Endothelial cell of umbilical vein (primary cell): ENCODE measurements around the gene ZC3H18.

Experiments used
- EZH2 ChIP-seq: IDR thresholded peaks from 2 replicates; pipeline ENCODE4 v1.6.1; 2012; ENCODE audit warnings: borderline replicate concordance, low read depth, mild to moderate bottlenecking, moderate library complexity, low read length, inconsistent platforms; ENCODE audit not compliant: severe bottlenecking
- JUN ChIP-seq: IDR thresholded peaks from 2 replicates; pipeline ENCODE4 v1.6.1; 2011; ENCODE audit warnings: borderline replicate concordance, low read depth; ENCODE audit not compliant: insufficient read length, insufficient read depth
- POLR2A ChIP-seq: IDR thresholded peaks from 2 replicates; pipeline ENCODE4 v1.6.1; 2012; ENCODE audit warnings: low read depth, mild to moderate bottlenecking, control low read depth, low read length
- POLR2AphosphoS5 ChIP-seq: IDR thresholded peaks from 2 replicates; pipeline ENCODE4 v1.6.1; 2012; ENCODE audit warnings: low read depth, mild to moderate bottlenecking, control low read depth, low read length, moderate library complexity; ENCODE audit not compliant: insufficient read depth
- TF ChIP-seq, protein P1 (sequence below), 2 donors: IDR thresholded peaks; 1 replicate in 1 of 2; 2 replicates in 1 of 2; pipeline ENCODE4 v1.5.1; 2011; ENCODE audit warnings: low read length in 2 of 2, mild to moderate bottlenecking in 2 of 2, moderate library complexity in 2 of 2, control low read depth in 1 of 2, inconsistent platforms in 1 of 2, low read depth in 1 of 2; ENCODE audit not compliant: insufficient read depth in 1 of 2; ENCODE audit errors: extremely low read depth in 1 of 2
- TF ChIP-seq, protein P2 (sequence below): IDR thresholded peaks from 2 replicates; pipeline ENCODE4 v1.6.1; 2011; ENCODE audit not compliant: insufficient read depth, insufficient read length

DNA sequence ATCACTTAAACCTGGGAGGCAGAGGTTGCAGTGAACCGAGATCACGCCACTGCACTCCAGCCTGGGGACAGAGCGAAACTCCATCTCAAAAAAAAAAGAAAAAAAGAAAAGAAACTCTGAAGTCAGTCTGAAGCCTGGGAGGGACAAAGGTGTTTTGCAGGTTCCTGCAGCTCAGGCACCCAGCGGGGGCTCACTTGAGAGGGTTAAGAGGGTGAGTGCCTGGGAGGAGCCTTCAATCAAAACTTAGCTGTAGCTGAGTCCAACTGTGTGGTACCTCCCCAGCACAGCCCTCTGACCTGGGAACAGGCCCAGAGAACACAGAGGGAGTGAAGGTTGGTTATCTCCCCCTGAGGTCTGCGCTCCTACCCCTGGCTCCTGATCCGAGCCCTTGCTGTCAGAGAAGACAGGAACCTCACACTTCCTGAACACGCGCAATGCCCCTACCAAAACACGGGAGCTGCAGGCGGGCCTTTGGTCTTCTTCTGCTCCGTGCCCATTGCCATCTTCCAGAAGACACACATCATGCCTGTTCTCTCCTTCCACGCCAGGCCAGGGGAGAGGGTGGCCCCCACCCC, 20.4 kb upstream of the ZC3H18 start:
- TF ChIP-seq EZH2 (no peak), POLR2AphosphoS5 (no peak), POLR2A (no peak), JUN (no peak)
- TF ChIP-seq, protein P1, sequence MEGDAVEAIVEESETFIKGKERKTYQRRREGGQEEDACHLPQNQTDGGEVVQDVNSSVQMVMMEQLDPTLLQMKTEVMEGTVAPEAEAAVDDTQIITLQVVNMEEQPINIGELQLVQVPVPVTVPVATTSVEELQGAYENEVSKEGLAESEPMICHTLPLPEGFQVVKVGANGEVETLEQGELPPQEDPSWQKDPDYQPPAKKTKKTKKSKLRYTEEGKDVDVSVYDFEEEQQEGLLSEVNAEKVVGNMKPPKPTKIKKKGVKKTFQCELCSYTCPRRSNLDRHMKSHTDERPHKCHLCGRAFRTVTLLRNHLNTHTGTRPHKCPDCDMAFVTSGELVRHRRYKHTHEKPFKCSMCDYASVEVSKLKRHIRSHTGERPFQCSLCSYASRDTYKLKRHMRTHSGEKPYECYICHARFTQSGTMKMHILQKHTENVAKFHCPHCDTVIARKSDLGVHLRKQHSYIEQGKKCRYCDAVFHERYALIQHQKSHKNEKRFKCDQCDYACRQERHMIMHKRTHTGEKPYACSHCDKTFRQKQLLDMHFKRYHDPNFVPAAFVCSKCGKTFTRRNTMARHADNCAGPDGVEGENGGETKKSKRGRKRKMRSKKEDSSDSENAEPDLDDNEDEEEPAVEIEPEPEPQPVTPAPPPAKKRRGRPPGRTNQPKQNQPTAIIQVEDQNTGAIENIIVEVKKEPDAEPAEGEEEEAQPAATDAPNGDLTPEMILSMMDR (IDR thresholded peaks at IDR 0.05; ENCODE audit: extremely low read depth in 1 of 2, insufficient read depth in 1 of 2, low read depth in 1 of 2, low read length in 2 of 2), result no peak
- TF ChIP-seq, protein P2, sequence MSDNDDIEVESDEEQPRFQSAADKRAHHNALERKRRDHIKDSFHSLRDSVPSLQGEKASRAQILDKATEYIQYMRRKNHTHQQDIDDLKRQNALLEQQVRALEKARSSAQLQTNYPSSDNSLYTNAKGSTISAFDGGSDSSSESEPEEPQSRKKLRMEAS, result no peak
